ENCODE results near the gene KRT86. TPM values are rescaled to one million over a fixed set of nuclear protein-coding genes. Genes with fewer than 3 reads are reported as not detected.

Gene KRT86
- total and polyA plus RNA-seq, 8 donors = 0.07 to 1.7 (median 0.24) TPM; not detected in 1

DNA sequence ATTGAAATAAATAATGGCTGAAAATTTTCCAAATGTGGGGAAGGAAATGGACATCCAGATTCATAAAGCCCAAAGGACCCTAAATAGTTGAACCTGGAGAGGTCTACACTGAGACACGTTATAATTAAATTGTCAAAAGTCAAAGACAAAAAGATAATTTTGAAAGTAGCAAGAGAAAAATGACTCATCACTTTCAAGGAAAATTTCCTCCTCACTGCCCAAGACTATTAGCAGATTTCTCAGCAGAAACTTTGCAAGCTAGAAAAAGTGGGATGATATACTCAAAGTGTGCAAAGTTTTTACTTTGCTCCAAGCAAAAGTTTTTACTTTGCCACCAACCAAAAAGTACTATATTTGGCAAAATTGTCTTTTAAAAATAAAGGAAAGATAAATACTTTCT, 62.6 kb downstream of the KRT86 start:
- Histone ChIP-seq H3K27me3 (peaks cover 0 to 14% of the 10 kb centered on the region in 2 donors), H3K4me1 (no peaks in the 10 kb centered on the region), H3K36me3 (no peaks in the 10 kb centered on the region), H3K9me3 (peaks cover 0 to 3% of the 10 kb centered on the region in 2 donors), H3K4me3 (no peak overlapping the region), H3K27ac (no peak overlapping the region)
- ATAC-seq (no peak), DNase-seq (no peak)
- intact Hi-C loops (cut with DNase I) = no loop called here
- TF ChIP-seq, protein P1, sequence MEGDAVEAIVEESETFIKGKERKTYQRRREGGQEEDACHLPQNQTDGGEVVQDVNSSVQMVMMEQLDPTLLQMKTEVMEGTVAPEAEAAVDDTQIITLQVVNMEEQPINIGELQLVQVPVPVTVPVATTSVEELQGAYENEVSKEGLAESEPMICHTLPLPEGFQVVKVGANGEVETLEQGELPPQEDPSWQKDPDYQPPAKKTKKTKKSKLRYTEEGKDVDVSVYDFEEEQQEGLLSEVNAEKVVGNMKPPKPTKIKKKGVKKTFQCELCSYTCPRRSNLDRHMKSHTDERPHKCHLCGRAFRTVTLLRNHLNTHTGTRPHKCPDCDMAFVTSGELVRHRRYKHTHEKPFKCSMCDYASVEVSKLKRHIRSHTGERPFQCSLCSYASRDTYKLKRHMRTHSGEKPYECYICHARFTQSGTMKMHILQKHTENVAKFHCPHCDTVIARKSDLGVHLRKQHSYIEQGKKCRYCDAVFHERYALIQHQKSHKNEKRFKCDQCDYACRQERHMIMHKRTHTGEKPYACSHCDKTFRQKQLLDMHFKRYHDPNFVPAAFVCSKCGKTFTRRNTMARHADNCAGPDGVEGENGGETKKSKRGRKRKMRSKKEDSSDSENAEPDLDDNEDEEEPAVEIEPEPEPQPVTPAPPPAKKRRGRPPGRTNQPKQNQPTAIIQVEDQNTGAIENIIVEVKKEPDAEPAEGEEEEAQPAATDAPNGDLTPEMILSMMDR (IDR thresholded peaks at IDR 0.05) = no peak

DNA sequence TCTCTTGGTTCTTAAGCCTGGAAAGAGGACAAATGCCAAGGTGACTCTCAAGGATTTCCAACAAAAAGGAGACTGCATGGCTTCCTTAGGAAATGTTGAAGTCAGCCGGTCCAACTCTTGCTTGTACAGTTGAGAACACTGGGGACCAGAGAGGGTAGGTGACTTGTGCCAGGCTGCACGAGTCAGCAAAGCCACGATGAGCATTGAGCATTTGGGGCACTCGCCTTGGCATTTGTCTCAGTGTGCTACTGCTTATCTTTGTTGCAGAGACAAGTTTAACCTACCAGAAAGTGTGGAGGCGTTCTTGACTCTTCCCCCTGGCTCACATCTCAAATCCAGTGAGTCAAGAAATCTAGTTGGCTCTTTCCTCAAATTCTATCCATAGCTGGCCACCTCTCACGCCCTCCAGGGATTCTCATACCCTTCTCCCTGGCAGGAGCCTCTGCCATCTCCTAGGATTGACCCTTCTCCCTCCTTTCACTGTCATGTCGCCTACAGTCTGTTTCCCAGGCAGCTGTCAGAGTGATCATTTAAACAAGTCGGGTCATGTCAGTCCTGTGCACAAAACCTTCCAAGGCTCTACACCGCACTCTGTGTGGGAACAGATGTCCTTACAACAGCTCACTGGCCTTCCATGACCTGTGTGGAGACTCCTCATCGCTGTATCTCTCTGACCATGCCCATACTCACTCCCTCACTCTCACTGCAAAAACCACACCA, 64.0 kb downstream of the KRT86 start:
- H3K4me3 ChIP-seq = no peak overlapping the region
- DNase-seq (no peak), ATAC-seq (no peak)
- intact Hi-C loops (cut with DNase I) = no loop called here
- TF ChIP-seq, protein P1 (IDR thresholded peaks at IDR 0.05) = no peak
- H3K27me3 ChIP-seq = peaks cover 0 to 14% of the 10 kb centered on the region in 2 donors
- H3K9me3 ChIP-seq = peaks cover 0 to 3% of the 10 kb centered on the region in 2 donors
- H3K36me3 ChIP-seq = no peaks in the 10 kb centered on the region
- H3K27ac ChIP-seq = no peak overlapping the region
- H3K4me1 ChIP-seq = no peaks in the 10 kb centered on the region

DNA sequence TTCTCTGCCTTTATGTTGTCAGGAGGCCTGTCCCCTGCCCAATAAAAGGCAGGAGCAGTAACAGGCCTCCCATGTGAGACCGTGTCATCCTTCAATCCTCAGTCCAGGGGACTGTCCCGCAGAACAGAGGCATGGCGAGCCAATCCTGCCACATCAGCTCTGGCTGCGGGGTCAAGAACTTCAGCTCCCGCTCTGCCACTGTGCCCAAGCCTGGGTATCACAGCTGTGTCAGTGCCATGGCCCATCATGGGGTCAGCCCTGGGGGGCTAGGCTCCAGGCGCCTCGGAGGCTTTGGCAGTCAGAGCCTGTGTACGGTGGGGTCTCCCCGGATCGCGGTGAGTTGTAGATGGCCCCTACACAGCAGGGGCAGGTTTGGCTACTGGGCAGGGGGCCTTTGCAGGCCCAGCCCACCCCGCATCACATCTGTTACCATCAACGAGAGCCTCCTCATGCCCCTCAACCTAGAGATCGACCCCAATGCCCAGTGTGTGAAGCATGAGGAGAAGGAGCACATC, 66.7 kb downstream of the KRT86 start:
- Histone ChIP-seq H3K27ac (no peak overlapping the region), H3K36me3 (no peaks in the 10 kb centered on the region), H3K4me3 (no peak overlapping the region), H3K4me1 (peaks cover 0 to 4% of the 10 kb centered on the region in 2 donors), H3K27me3 (peaks cover 0 to 5% of the 10 kb centered on the region in 2 donors), H3K9me3 (peaks cover 0 to 3% of the 10 kb centered on the region in 2 donors)
- DNase-seq = no peak
- TF ChIP-seq, protein P1 (IDR thresholded peaks at IDR 0.05) = no peak
- no peak for ATAC-seq
- intact Hi-C loops (cut with DNase I) = no loop called here

DNA sequence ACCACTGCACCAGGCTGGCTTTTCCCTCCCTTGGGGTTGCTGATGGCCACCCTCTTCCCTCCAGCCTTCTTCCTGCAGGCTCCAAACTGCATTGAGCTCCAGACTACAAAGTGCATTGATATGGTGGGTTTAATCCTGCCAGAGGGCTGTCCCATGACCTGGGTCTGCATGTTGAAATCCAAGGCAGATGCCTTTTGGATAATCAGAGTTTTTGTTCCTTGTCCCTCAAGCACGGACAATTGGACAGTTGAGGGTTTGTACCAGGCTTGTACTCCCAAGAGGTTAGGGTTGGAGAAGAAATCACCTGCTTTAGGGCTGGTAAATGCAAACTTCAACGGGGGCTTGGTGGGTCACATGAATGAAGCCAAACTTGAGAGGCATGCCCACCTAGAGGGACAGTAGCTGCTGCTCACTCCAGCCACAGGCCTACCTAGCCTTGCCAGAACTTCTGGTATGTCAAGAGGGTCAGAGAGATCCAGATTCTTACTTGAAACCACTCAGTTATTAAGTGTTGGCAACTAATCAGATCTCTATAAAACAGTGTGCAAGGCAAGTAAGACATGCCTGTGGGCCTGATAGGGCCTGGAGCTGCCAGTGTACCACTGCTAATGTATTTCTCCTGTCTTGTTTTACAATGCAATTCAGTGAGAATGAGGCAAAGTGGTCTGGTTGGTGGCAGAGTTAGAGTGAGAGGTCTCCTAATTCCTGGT, 68.5 kb downstream of the KRT86 start:
- ATAC-seq = peak; percentile 64
- DNase-seq = no peak
- TF ChIP-seq, protein P1 (IDR thresholded peaks at IDR 0.05) = no peak
- intact Hi-C loops (cut with DNase I) = no loop called here
- Histone ChIP-seq H3K4me1 (peaks cover 0 to 6% of the 10 kb centered on the region in 2 donors), H3K36me3 (no peaks in the 10 kb centered on the region), H3K27me3 (peaks cover 0 to 5% of the 10 kb centered on the region in 2 donors), H3K27ac (no peak overlapping the region), H3K9me3 (peaks cover 0 to 3% of the 10 kb centered on the region in 2 donors), H3K4me3 (no peak overlapping the region)

DNA sequence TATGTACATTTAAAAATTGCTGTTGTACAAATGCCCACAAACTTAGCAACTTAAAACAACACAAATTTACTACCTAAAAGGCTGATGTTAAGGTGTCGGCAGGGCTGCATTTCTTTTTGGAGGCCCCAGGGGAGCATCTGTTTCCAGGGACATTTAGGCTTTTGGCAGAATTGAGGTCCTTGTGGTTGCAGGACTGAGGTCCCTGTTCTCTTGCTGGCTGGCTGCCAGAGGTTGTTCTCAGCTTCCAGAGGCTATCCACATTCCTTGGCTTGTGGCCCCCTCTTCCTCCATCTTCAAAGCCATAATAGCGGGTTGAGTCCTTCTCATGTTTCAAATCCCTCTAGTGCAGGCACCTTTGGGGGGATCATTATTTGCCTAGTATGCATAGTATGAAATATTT, 69.1 kb downstream of the KRT86 start:
- H3K27ac ChIP-seq = no peak overlapping the region
- peaks cover 0 to 5% of the 10 kb centered on the region in 2 donors for H3K27me3 ChIP-seq
- no peak overlapping the region for H3K4me3 ChIP-seq
- peaks cover 0 to 6% of the 10 kb centered on the region in 2 donors for H3K4me1 ChIP-seq
- intact Hi-C loops (cut with DNase I) = no loop called here
- TF ChIP-seq, protein P1 (IDR thresholded peaks at IDR 0.05) = no peak
- peaks cover 0 to 3% of the 10 kb centered on the region in 2 donors for H3K9me3 ChIP-seq
- no peak for DNase-seq
- H3K36me3 ChIP-seq = no peaks in the 10 kb centered on the region
- ATAC-seq = no peak

All from left lung (tissue), 10 donors.